ENCODE measurements around the gene BAAT.

DNA sequence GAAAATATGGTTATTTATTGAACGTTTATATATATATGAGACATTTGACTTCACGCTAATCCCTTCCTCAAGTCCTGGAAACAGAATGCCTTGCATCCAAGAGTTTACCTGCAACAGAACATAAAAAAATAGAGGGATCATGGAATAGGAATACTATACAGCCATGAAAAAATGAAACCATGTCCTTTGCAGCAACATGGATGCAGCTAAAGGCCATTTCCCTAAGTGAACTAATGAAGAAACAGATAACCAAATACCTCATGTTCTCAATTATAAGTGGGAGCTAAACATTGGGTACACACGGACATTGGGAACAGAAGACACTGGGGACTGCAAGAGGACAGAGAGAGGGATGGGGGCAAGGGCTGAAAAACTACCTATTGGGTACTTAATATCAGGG lies 13.0 kb downstream of the BAAT start:
- TF ChIP-seq CTCF (IDR thresholded peaks at IDR 0.05) (no peak), POLR2A (IDR thresholded peaks at IDR 0.05) (no peak)
